ENCODE data around the gene CALCOCO1. TPM values are rescaled to one million over a fixed set of nuclear protein-coding genes. Genes with fewer than 3 reads are reported as not detected.
"Not testable (repeated sequence)": the region's sequence is repeated elsewhere in the genome, so short reads cannot be mapped to it uniquely, and the experiment has no call there.

CALCOCO1 gene
- total and polyA plus RNA-seq, 2 donors: 85.4 to 280 TPM

DNA sequence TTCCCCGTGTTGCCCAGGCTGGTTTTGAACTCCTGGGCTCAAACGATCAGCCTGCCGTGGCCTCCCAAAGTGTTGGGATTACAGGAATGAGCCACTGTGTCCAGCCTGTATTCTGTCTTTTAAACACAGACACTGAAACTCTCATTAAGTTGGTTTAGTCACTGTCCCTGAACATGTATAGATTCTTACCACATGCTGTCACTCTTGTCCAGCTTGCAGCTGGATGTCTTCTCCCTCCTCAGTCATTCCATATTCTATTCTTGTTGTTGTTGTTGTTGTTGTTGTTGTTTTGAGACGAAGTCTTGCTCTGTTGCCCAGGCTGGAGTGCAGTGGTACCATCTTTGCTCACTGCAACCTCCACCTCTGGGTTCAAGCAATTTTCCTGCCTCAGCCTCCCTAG lies 39.1 kb downstream of the CALCOCO1 start:
- WGBS: 79% methylated on average over 4 of the region's 4 CpGs
- no peaks in the 10 kb centered on the region for H3K36me3 ChIP-seq (ENCODE audit: insufficient read depth)
- no peaks in the 10 kb centered on the region for H3K4me1 ChIP-seq (ENCODE audit: insufficient read depth)
- no peak overlapping the region for H3K27ac ChIP-seq (ENCODE audit: low read depth)
- H3K4me3 ChIP-seq (ENCODE audit: low read depth, low read length): no peak overlapping the region
- DNase-seq (ENCODE audit: extremely low spot score): no peak

DNA sequence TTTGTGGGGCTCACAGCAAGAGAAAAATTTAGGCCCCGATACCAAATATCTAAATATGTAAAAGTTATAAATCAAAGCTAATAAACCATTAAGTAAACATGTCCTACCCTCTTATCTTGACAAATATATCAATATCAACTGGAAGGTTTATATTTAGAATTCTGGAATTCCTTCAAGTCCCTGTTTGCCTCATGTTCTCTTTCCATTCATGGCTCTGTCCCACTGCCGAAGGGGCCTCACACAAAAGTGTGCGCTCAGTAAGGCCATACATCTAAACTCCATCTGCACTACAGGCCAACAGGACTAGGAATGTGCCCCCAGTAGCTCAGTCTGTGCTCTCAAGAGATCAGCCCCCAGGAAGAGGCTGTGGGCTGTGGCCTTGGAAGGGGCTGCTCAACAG lies 40.8 kb downstream of the CALCOCO1 start:
- Histone ChIP-seq H3K27ac (ENCODE audit: low read depth) (no peak overlapping the region), H3K36me3 (ENCODE audit: insufficient read depth) (no peaks in the 10 kb centered on the region), H3K4me3 (ENCODE audit: low read depth, low read length) (no peak overlapping the region), H3K4me1 (ENCODE audit: insufficient read depth) (no peaks in the 10 kb centered on the region)
- no peak for DNase-seq (ENCODE audit: extremely low spot score)
- 44% methylated on average over 3 of the region's 3 CpGs for WGBS

- no peaks in the 10 kb centered on the region for H3K4me1 ChIP-seq (ENCODE audit: insufficient read depth)
These were observed 42.5 kb downstream of the CALCOCO1 start for GRCh38 chr12:53684654-53685220.

GRCh38 chr12:53683983-53684382 lies 43.3 kb downstream of the CALCOCO1 start:
- no peak for DNase-seq (ENCODE audit: extremely low spot score)
- H3K36me3 ChIP-seq (ENCODE audit: insufficient read depth): no peaks in the 10 kb centered on the region
- 97% methylated on average over 9 of the region's 9 CpGs for WGBS

More at GRCh38 chr12:53684654-53685220, 42.5 kb downstream of the CALCOCO1 start:
- Histone ChIP-seq H3K4me3 (ENCODE audit: low read depth, low read length) (no peak overlapping the region), H3K36me3 (ENCODE audit: insufficient read depth) (no peaks in the 10 kb centered on the region), H3K27ac (ENCODE audit: low read depth) (no peak overlapping the region)
- WGBS: 64% methylated on average over 3 of the region's 3 CpGs
- no peak for DNase-seq (ENCODE audit: extremely low spot score)

DNA sequence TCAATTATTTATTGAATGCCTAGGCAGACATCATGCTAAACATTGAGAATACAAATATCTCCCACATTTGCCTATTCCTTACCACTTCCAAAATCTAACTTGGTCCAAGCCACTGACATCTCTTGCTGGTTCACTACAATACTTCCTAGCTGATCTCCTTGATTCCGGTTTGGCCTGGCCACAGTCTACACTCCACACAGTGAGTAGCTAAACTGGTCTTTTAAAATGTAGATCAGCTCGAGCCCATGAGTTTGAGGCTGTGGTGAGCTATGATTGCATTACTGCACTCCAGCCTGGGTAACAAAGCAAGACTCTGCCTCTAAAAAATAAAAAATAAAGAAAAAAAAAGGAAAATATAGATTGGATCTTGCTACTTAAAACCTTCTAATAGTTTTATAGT lies 43.8 kb downstream of the CALCOCO1 start:
- 97% methylated on average over 2 of the region's 2 CpGs for WGBS
- Histone ChIP-seq H3K4me1 (ENCODE audit: insufficient read depth) (no peaks in the 10 kb centered on the region), H3K4me3 (ENCODE audit: low read depth, low read length) (no peak overlapping the region), H3K36me3 (ENCODE audit: insufficient read depth) (no peaks in the 10 kb centered on the region), H3K27ac (ENCODE audit: low read depth) (no peak overlapping the region)
- DNase-seq (ENCODE audit: extremely low spot score): no peak

More at GRCh38 chr12:53683983-53684382, 43.3 kb downstream of the CALCOCO1 start:
- Histone ChIP-seq H3K4me3 (ENCODE audit: low read depth, low read length) (no peak overlapping the region), H3K27ac (ENCODE audit: low read depth) (no peak overlapping the region), H3K4me1 (ENCODE audit: insufficient read depth) (no peaks in the 10 kb centered on the region)

DNA sequence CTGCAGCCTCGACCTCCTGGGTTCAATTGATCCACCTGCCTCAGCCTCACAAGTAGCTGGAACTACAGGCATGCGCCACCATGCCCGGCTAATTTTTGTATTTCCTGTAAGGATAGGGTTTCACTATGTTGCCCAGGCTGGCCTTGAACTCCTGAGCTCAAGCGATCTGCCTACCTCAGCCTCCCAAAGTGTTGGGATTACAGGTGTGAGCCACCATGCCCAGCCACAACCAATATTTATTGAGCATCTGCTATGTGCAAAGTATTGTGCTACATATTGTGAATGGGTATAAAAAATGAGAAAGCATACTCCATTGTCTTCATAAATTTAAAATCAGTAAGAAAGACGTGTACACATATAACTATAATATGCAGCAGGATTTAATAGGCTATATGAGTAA lies 47.2 kb downstream of the CALCOCO1 start:
- 92% methylated on average over 5 of the region's 5 CpGs for WGBS
- not testable (repeated sequence) for H3K4me1 ChIP-seq (ENCODE audit: insufficient read depth); H3K36me3 ChIP-seq (ENCODE audit: insufficient read depth); H3K4me3 ChIP-seq (ENCODE audit: low read depth, low read length); DNase-seq (ENCODE audit: extremely low spot score); H3K27ac ChIP-seq (ENCODE audit: low read depth)

DNA sequence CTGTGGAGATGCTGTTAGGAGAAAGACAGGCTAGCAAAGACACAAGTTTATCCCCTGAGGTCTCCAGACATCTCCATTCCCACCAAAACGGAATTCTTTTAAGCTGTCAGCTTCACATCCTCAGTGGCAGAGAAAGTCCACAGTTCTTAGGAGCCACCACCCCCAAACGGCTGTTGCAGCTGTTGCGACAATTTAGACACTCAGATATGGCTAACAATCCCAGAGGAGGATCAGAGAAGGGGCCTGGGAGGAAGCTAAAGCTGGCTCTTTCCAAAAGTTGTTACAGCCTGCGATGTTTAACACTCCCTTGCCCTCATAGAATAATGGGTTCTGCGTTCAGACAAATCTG lies 49.5 kb downstream of the CALCOCO1 start:
- H3K4me3 ChIP-seq (ENCODE audit: low read depth, low read length): no peak overlapping the region
- no peak for DNase-seq (ENCODE audit: extremely low spot score)
- no peaks in the 10 kb centered on the region for H3K36me3 ChIP-seq (ENCODE audit: insufficient read depth)
- peak overlapping the region; percentile 96 for H3K27ac ChIP-seq (ENCODE audit: low read depth)
- WGBS: 30% methylated on average over 5 of the region's 5 CpGs
- H3K4me1 ChIP-seq (ENCODE audit: insufficient read depth): no peaks in the 10 kb centered on the region

GRCh38 chr12:53677016-53677799 lies 50.0 kb downstream of the CALCOCO1 start:
- 3% methylated on average over 51 of the region's 51 CpGs for WGBS
- no peak for DNase-seq (ENCODE audit: extremely low spot score)
- no peaks in the 10 kb centered on the region for H3K4me1 ChIP-seq (ENCODE audit: insufficient read depth)
- H3K27ac ChIP-seq (ENCODE audit: low read depth): peak overlapping the region; percentile 96
- H3K4me3 ChIP-seq (ENCODE audit: low read depth, low read length): peak overlapping the region; percentile 48
- no peaks in the 10 kb centered on the region for H3K36me3 ChIP-seq (ENCODE audit: insufficient read depth)

DNA sequence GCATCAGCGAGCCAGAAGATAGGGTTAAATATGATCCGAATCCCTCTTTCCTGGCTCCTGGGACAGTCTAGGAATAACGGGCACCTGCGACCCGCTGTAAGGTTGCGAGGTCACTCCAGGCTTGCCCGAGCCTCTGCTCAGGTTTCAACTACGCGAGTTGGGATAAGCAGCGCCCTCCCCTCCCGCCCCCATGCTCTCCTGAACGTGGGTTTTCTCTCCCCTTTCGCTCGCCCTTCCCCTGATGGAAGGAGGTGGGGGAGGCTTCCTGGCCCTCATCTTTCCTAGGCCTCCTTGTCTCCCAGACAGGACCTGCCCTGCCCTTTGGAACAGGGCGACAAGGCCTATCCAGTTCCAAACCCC lies 50.6 kb downstream of the CALCOCO1 start:
- peak overlapping the region; percentile 96 for H3K27ac ChIP-seq (ENCODE audit: low read depth)
- H3K4me3 ChIP-seq (ENCODE audit: low read depth, low read length): peak overlapping the region; percentile 48
- WGBS: 6% methylated on average over 15 of the region's 15 CpGs
- peaks cover 1% of the 10 kb centered on the region for H3K36me3 ChIP-seq (ENCODE audit: insufficient read depth)
- no peak for DNase-seq (ENCODE audit: extremely low spot score)
- H3K4me1 ChIP-seq (ENCODE audit: insufficient read depth): no peaks in the 10 kb centered on the region

DNA sequence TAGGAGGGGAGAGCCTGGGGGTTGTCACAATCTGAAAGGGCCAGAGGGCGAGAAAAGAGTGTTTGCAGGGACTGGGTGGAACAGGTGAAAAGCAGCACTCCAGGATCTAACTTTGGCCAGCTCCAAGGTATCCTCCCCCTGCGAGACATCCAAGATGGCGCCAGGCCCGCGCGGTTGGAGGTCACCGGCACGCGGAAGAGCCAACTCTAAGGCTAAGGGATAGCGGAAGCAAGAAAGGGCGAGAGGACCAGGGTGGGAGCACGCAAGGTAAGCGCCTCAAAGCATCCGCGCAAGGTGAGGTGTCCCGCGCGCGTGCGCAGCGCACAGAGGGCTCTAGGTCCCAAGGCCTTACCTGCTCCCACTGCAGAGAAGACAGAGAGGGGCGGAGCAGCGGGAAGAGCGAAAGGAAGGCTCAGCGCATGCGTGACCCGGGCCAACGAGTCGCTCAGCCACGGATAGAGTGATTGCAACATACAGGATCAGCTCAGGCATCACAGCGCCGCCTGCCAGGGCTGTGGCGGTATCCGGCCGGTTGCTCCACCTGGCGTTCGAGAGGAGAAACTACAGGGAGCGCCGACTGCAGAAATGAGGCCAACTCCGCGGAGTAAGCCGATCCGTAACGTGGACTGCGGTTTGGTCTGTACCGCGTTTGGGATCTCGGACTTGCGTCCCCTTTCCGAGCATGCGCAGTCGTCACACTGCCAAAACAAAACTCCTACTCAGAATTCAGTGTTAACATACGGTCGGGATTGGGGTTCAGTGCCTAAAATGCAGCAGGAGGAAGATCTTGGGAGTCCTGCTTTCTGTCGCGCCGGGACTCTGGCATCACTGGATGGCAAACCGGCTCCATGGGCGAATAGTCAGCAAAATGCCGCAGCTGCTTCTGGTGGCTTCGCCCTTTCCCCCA lies 51.3 kb downstream of the CALCOCO1 start, which contains the start of gene ATP5MC2:
TSS of gene ATP5MC2 (minus strand) at position 383 of the 907 bp plus-strand sequence. CDS start 3,469 bp downstream, outside the sequence.
- under 1% methylated on average over 61 of the region's 61 CpGs for WGBS
- DNase-seq (ENCODE audit: extremely low spot score): peak; percentile 96
- H3K4me1 ChIP-seq (ENCODE audit: insufficient read depth): no peaks in the 10 kb centered on the region
- H3K4me3 ChIP-seq (ENCODE audit: low read depth, low read length): peak within 1 kb of the TSS; percentile 53
- H3K27ac ChIP-seq (ENCODE audit: low read depth): peak within 1 kb of the TSS; percentile 96
- H3K36me3 ChIP-seq (ENCODE audit: insufficient read depth): peaks cover 2% of the 10 kb centered on the region

- H3K4me1 ChIP-seq (ENCODE audit: insufficient read depth): no peaks in the 10 kb centered on the region
- WGBS: 31% methylated on average over 8 of the region's 8 CpGs
These were observed 52.1 kb downstream of the CALCOCO1 start for GRCh38 chr12:53674977-53675700.

DNA sequence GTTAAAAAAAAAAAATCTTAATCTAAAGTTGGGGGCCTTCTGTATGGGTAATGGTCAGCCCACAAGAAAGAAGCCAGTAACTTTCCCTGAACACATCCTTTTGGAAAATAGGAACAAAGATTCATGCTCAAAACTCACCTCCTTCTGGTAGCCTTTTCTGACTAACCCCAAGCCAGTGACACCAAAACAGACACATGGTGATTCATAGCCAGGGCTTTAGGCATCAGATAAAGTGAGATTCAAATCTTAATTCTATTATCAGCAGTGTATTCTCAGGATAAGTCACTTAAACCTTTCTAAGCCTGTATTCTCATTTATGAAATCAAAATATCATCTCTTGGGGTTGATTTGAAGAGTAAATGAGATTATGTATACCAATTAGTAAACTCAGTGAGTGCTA lies 56.3 kb downstream of the CALCOCO1 start:
- no peaks in the 10 kb centered on the region for H3K4me1 ChIP-seq (ENCODE audit: insufficient read depth)
- H3K36me3 ChIP-seq (ENCODE audit: insufficient read depth): peaks cover 7% of the 10 kb centered on the region
- no peak for DNase-seq (ENCODE audit: extremely low spot score)
- H3K27ac ChIP-seq (ENCODE audit: low read depth): no peak overlapping the region
- H3K4me3 ChIP-seq (ENCODE audit: low read depth, low read length): no peak overlapping the region

More at GRCh38 chr12:53674977-53675700, 52.1 kb downstream of the CALCOCO1 start:
- Histone ChIP-seq H3K27ac (ENCODE audit: low read depth) (no peak overlapping the region), H3K36me3 (ENCODE audit: insufficient read depth) (peaks cover 4% of the 10 kb centered on the region), H3K4me3 (ENCODE audit: low read depth, low read length) (peak overlapping the region; percentile 53)
- no peak for DNase-seq (ENCODE audit: extremely low spot score)

DNA sequence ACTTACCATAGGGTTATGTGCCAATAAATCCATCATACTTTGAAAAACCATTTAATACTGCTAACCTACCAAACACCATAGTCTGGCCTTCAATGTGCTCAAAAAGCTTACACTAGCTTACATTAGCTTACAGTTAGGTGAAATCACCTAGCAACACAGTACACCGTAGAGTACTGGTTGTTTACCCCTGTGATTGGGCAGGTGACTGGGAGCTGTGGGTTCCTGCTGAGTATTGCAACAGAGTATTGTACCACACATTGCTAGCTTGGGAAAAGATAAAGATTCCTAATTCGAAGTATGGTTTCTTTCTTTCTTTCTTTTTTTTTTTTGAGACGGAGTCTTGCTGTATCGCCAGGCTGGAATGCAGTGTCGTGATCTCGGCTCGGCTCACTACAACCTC lies 56.9 kb downstream of the CALCOCO1 start:
- no peak for DNase-seq (ENCODE audit: extremely low spot score)
- Histone ChIP-seq H3K36me3 (ENCODE audit: insufficient read depth) (peaks cover 10% of the 10 kb centered on the region), H3K4me1 (ENCODE audit: insufficient read depth) (no peaks in the 10 kb centered on the region), H3K27ac (ENCODE audit: low read depth) (no peak overlapping the region), H3K4me3 (ENCODE audit: low read depth, low read length) (no peak overlapping the region)
- 91% methylated on average over 7 of the region's 7 CpGs for WGBS

Data from urinary bladder (tissue), 4 donors.